HL-60/S4 treated with phorbol 12-myristate 13-acetate at 8.2 ng/mL for 4 days and 3 days (cell line): ENCODE measurements around the gene LAMB4.

Experiments used
- in situ Hi-C: fragments of 300-500 bp; cut with MboI; formaldehyde crosslinking; loops from 2 replicates; pipeline ENCODE4 v1.15.0; 2022; ENCODE audit warnings: low sequenced_read_pairs

Gene LAMB4

DNA sequence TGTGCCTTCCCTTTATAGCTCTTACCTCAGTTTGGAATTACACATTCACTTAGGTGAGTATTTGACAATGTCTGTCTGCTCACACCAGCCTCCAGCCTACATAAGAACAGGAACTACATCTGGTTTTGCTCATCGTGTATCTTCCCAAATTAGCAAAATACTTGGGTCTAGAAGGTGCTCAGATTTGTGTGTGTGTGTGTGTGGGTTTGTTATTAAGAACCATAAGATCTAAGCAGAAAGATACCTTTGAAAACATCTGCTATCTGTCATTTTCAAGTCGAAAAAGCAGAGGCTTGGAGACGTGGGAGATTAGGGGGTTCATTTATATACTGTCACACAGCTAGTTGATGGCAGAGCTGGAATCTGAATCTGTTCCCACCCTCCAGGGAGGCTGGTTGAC lies 14.8 kb upstream of the LAMB4 start:
- in situ Hi-C loops = loop anchor here (5.0 kb wide), 1 partner anchor 33 kb away; no protein-coding TSS in a partner anchor

GRCh38 chr7:108143658-108144420 lies 13.7 kb upstream of the LAMB4 start:
- in situ Hi-C loops = no loop called here

- in situ Hi-C loops = no loop called here
Observed at GRCh38 chr7:108142675-108143259, 12.6 kb upstream of the LAMB4 start.

DNA sequence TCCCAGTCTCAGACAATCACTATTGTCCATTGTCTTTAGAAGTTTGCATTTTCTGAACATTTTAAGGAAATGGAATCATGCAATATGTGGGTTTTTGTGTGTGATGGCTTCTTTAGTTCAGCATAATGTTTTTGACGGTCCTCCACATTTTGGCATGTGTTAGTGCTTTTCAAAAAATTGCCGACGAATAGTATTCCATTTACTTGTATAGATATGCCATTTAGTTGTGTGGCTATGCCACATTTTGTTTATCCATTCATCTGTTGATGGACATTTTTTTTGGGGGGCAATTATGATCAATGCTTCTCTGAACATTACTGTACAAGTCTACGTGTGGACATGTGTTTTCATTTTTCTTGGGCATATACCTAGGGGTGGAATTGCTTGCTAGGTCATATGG lies 12.0 kb upstream of the LAMB4 start:
- in situ Hi-C loops = no loop called here

GRCh38 chr7:108140671-108141070 lies 10.5 kb upstream of the LAMB4 start:
- in situ Hi-C loops = no loop called here

GRCh38 chr7:108138911-108139310 lies 8.8 kb upstream of the LAMB4 start:
- in situ Hi-C loops = no loop called here

DNA sequence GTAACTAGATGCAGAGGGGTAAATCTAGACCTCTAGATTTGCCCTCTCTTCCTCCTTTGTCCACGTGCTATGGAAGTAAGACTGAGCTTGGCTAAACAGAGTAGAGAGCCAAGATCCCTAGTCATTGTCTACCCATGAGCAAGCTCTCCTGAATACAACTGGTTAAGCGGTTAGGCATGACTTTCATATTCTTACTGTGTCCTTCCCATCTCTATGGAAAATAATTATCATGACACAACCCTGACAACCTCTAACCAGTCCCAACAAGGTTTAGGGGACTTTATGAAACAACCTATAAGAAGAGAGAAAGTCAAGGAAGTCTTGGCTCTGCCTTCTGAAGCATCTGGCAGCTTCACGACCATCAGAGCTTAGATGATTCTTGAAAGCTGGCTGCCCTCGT lies 7.8 kb upstream of the LAMB4 start:
- in situ Hi-C loops = no loop called here

DNA sequence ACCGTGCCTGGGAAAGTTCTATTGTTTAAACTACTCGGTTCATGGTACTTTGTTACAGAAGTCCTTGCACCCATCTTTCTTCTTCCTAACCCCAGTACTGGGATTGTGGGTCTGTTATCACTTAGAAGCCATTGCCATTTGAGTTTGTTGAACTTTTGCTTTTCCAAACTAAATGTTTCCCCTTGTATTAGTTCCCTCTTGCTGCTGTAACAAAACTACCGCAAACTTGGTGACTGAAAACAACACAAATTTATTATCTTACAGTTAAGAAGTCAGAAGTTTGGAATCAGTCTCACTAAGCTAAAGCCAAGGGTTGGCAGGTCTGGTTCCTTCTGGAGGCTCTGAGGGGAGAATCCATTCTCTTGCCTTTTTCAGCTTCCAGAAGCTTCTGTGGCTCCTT lies 6.9 kb upstream of the LAMB4 start:
- in situ Hi-C loops = no loop called here

DNA sequence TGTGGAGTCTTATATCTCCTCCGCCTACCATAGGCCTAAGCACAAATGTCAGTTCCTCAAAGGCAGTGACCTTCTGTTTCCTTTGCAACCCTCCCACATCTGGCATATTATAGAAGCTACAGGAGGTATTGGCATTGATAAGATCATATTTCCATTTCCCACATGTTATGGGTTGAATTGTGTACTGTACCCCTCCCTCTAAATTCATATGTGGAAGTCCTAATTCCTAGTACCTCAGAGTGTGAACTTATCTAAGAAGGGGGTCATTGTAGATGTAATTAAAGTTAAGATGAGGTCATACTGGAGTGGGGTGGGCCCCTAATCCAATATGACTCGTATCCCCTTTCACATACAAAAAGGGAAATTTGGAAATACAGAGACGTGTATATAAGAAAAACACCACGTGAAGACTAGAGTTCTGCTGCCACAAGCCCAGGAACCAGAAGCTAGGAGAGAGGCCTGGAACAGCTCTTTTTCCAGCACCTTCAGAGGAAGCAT lies 6.1 kb upstream of the LAMB4 start:
- in situ Hi-C loops = no loop called here

DNA sequence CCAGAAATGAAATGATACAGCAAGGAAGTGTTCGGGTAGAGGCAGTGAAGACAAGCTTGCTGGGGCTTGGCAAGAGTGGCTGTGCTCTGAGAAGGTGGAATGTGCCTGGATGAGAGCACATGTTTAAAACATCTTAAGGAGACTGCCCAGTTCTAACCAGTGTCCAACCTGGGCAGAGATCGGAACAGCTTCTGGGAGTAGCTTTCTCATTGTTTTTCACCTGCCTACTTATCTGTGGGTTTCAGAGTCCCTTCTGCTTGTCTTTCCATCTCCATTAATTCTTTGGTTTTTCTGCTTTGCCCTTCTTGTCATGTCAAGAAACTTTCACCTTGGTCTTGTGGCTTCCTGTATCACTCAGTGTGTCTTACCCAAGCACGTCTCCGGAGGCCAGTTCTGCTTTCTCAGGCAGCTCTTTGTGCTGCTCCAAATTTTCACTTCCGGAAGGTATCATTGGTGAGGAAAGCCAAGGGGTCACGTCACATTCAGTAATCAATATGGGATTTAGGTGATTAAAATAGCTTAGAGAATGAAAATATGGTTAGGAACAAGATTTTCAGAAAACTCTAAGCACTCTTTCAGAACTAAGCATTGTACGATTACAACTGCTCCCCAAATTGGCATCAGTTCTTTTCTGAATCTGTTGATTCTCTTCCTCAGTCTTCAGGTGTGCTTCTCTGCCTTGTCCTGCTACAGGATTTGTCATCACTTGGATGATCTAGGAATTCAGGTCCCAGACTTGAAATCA lies 5.5 kb upstream of the LAMB4 start:
- in situ Hi-C loops = no loop called here

- in situ Hi-C loops = no loop called here
Observed at GRCh38 chr7:108134486-108134885, 4.3 kb upstream of the LAMB4 start.

GRCh38 chr7:108132551-108133265 lies 2.5 kb upstream of the LAMB4 start:
- in situ Hi-C loops = no loop called here

DNA sequence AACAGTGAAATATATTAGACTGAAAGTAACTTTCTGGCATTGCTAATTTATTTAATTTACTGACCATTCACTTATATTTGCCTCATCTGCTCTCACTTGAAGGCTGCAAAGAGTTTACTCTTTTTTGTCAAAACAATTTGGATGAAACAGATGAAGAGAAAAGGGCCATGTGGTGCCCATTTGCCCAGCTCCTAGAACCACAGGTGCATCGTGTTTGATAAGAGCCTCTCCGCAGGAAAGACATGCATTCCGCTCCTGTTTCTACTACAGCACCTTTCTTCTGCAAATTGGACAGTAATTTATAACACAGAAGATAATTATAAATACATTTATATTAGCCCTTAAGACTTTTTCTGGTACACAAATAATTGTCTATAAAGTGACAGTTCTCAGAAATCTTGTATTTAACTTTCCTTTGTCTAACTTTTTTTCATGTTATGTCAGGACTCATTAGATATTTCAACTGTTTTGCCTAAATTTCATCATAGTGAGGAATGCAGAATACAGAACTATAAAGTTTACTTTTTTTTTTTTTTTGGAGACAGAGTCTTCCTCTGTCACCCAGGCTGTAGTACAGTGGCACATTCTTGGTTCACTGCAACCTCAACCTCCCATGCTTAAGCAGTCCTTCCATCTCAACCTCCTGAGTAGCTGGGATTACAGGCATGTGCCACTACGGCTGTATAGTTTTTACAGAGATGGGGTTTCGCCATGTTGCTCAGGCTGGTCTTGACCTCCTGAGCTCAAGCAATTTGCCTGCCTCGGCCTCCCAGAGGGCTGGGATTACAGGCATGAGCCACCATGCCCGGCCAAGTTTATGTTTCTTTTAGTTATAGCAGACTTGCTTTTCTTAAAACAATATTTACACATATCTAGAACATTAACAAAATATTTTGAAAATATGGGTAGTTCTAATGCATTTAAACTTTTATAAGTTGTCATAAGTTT lies 869 bp downstream of the LAMB4 start:
- in situ Hi-C loops = no loop called here

- in situ Hi-C loops = no loop called here
Observed at GRCh38 chr7:108128514-108128913, 1.6 kb downstream of the LAMB4 start.

- in situ Hi-C loops = no loop called here
Observed at GRCh38 chr7:108127461-108127860, 2.7 kb downstream of the LAMB4 start.

DNA sequence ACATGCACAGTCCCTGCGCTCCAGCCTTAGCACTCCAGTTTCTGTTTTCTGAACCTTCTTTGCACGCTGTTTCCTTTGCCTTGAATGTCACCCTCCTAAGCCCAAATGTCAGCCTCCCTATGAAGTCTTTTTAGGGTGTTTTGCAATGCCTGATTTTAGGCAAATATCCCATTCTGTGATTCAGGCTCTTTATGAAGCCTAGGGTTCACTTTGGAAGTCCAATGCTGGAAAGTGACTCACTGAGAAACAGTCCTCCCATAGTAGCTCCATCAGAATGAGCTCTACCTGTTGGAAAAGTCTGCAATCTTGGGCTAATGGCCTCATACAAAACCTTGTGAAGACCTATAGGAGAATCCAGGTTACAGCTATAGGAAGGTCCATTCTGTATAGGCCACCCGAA lies 5.3 kb downstream of the LAMB4 start:
- in situ Hi-C loops = no loop called here

DNA sequence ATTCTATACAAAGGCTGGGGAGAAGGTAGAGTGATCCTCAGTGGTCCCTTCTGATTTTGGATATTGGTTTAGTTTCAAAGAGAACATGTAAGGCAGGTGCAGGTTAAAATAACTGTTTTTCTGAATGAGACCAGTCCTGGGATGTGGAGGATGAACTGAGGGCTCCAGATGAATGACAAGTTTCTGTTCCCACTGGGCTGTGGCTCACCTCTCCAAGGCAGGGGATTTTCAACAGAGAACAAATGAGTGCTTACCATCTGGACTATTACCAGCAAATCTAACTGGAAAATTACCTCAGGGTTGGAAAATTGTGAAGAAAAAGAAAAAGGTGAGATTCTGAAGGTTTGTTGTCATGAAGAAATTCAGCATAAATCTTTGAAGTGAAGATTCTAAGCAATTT lies 8.0 kb downstream of the LAMB4 start:
- in situ Hi-C loops = no loop called here

- in situ Hi-C loops = no loop called here
Observed at GRCh38 chr7:108120933-108121332, 9.2 kb downstream of the LAMB4 start.

DNA sequence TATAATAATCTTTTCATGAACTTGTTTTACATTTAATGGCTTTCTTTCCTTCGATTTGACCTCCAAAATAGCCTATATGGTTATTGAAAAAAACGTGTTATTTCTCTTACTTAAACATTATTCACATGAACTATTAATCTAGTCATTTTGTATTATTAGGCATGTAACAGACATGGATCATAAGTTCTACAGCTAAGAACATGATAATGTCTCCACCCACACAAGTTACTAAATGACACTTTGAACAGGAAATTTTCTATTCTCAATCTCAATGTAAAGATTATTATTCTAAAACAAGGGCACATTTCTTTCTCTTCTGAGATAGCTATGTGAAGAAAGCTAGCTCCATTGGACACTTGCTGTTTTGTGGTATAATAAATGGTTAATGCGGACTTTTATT lies 10.0 kb downstream of the LAMB4 start:
- in situ Hi-C loops = no loop called here

DNA sequence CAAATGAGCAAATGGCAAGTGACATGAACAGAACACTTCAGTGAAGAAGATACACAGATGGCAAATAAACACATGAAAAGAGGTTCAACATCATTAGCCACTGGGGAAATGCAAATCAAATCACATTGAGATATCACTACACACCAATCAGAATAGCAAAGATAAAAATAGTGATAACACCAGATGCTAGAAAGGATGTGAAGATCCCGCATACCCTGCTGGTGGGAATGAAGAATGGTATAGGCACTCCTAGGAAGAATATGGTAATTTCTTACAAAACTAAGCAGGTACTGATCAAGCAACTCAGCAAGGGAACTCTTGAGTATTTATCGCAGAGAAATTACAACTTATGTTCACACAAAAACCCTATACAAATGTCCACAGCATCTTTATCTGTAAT lies 11.2 kb downstream of the LAMB4 start:
- in situ Hi-C loops = no loop called here
